Measurements from ENCODE around the gene MKRN1.
A peak's percentile ranks its signal among the peaks of the same experiment; 100 is the strongest.

The MKRN1 gene

GRCh38 chr7:140479062-140479738 lies at the start of gene MKRN1:
MKRN1 (minus strand) TSS chr7:140479505; CDS start chr7:140479344, 161 bp downstream.
- Histone ChIP-seq H3K9ac (ENCODE audit: low read depth, low read length) (peak within 1 kb of the TSS; percentile 86), H3K4me3 (ENCODE audit: low read depth, low read length) (peak within 1 kb of the TSS; percentile 78), H3K27me3 (ENCODE audit: control insufficient read depth, insufficient read depth, low read length) (no peaks in the 10 kb centered on the region), H3K27ac (ENCODE audit: low read depth, low read length) (peak within 1 kb of the TSS; percentile 99), H3K36me3 (ENCODE audit: control insufficient read depth, insufficient read depth, low read length) (no peaks in the 10 kb centered on the region), H3K9me3 (ENCODE audit: control insufficient read depth, insufficient read depth, low read length) (no peaks in the 10 kb centered on the region), H3K4me1 (ENCODE audit: control insufficient read depth, insufficient read depth, low read length) (peaks cover 25% of the 10 kb centered on the region)

- no peak overlapping the region for H3K4me3 ChIP-seq (ENCODE audit: low read depth, low read length)
- no peak overlapping the region for H3K27ac ChIP-seq (ENCODE audit: low read depth, low read length)
- no peaks in the 10 kb centered on the region for H3K9me3 ChIP-seq (ENCODE audit: control insufficient read depth, insufficient read depth, low read length)
- no peaks in the 10 kb centered on the region for H3K36me3 ChIP-seq (ENCODE audit: control insufficient read depth, insufficient read depth, low read length)
- no peak overlapping the region for H3K9ac ChIP-seq (ENCODE audit: low read depth, low read length)
- H3K4me1 ChIP-seq (ENCODE audit: control insufficient read depth, insufficient read depth, low read length): no peaks in the 10 kb centered on the region
- H3K27me3 ChIP-seq (ENCODE audit: control insufficient read depth, insufficient read depth, low read length): no peaks in the 10 kb centered on the region
Measured at GRCh38 chr7:140526787-140527664, 47.7 kb upstream of the MKRN1 start.

DNA sequence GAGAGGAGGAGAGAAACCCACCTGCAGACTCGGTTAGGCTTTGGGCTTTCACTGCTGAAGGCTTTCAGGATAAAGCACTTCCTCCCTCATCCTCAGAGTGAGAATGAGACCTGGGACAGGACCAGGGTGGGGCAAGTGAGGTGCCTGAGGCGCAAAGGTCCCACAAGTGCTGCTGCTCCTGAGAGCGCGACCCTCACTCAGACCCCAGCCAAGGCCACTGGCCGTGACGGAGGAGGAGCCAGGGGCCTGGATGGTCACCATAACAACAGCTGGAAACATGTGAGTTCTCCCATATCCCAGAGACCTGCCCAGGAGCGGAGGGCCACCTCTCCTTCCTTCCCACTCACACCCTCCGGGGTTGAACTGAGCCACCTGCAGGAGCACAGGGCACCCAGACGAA lies 46.9 kb upstream of the MKRN1 start:
- Histone ChIP-seq H3K4me3 (ENCODE audit: low read depth, low read length) (no peak overlapping the region), H3K27ac (ENCODE audit: low read depth, low read length) (no peak overlapping the region), H3K9me3 (ENCODE audit: control insufficient read depth, insufficient read depth, low read length) (no peaks in the 10 kb centered on the region), H3K4me1 (ENCODE audit: control insufficient read depth, insufficient read depth, low read length) (no peaks in the 10 kb centered on the region), H3K27me3 (ENCODE audit: control insufficient read depth, insufficient read depth, low read length) (no peaks in the 10 kb centered on the region), H3K9ac (ENCODE audit: low read depth, low read length) (no peak overlapping the region), H3K36me3 (ENCODE audit: control insufficient read depth, insufficient read depth, low read length) (no peaks in the 10 kb centered on the region)

GRCh38 chr7:140525743-140526142 lies 46.4 kb upstream of the MKRN1 start:
- Histone ChIP-seq H3K9ac (ENCODE audit: low read depth, low read length) (no peak overlapping the region), H3K27me3 (ENCODE audit: control insufficient read depth, insufficient read depth, low read length) (no peaks in the 10 kb centered on the region), H3K4me3 (ENCODE audit: low read depth, low read length) (no peak overlapping the region), H3K4me1 (ENCODE audit: control insufficient read depth, insufficient read depth, low read length) (no peaks in the 10 kb centered on the region), H3K27ac (ENCODE audit: low read depth, low read length) (no peak overlapping the region), H3K9me3 (ENCODE audit: control insufficient read depth, insufficient read depth, low read length) (no peaks in the 10 kb centered on the region), H3K36me3 (ENCODE audit: control insufficient read depth, insufficient read depth, low read length) (no peaks in the 10 kb centered on the region)

DNA sequence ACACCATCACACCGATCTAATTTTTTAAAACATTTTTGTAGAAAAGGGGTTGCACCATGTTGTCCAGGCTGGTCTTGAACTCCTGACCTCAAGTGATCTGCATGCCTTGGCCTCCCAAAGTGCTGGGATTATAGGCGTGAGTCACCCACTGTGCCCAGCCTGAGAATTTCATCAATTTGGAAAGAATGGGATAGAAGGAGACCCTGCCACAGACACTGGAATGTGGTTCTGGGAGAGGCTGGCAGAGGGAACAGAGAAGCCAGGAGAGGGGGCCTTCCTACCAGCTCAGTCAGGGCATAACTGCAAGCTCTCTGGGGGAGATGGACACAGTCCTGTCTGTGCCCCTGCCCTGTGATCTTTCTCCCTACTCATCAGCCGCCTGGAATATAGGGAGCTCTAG lies 42.1 kb upstream of the MKRN1 start:
- H3K9me3 ChIP-seq (ENCODE audit: control insufficient read depth, insufficient read depth, low read length): no peaks in the 10 kb centered on the region
- no peak overlapping the region for H3K27ac ChIP-seq (ENCODE audit: low read depth, low read length)
- no peak overlapping the region for H3K4me3 ChIP-seq (ENCODE audit: low read depth, low read length)
- no peaks in the 10 kb centered on the region for H3K36me3 ChIP-seq (ENCODE audit: control insufficient read depth, insufficient read depth, low read length)
- no peaks in the 10 kb centered on the region for H3K27me3 ChIP-seq (ENCODE audit: control insufficient read depth, insufficient read depth, low read length)
- H3K4me1 ChIP-seq (ENCODE audit: control insufficient read depth, insufficient read depth, low read length): peaks cover 8% of the 10 kb centered on the region
- H3K9ac ChIP-seq (ENCODE audit: low read depth, low read length): no peak overlapping the region

DNA sequence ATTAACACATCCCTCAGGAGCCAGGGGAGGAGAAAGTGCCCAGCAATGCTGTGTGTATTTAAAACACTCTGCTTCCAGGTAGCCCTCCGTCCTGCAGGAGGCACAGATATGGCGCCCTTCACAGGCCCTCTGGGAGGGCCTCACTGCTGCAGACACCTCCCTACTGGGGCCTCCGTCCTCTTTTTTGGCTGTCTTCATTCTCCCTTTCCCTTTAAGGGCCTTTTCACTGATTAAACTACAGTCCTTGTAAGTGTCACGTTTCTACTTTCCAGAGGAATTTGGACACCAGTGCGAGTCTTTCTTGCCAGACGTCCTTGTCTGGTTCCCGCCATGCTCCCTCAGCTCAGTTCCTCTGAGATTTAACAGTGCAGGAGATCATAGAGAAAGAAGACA lies 39.7 kb upstream of the MKRN1 start:
- Histone ChIP-seq H3K4me1 (ENCODE audit: control insufficient read depth, insufficient read depth, low read length) (peaks cover 8% of the 10 kb centered on the region), H3K4me3 (ENCODE audit: low read depth, low read length) (no peak overlapping the region), H3K27ac (ENCODE audit: low read depth, low read length) (peak overlapping the region; percentile 48), H3K9ac (ENCODE audit: low read depth, low read length) (no peak overlapping the region), H3K36me3 (ENCODE audit: control insufficient read depth, insufficient read depth, low read length) (no peaks in the 10 kb centered on the region), H3K9me3 (ENCODE audit: control insufficient read depth, insufficient read depth, low read length) (no peaks in the 10 kb centered on the region), H3K27me3 (ENCODE audit: control insufficient read depth, insufficient read depth, low read length) (no peaks in the 10 kb centered on the region)

DNA sequence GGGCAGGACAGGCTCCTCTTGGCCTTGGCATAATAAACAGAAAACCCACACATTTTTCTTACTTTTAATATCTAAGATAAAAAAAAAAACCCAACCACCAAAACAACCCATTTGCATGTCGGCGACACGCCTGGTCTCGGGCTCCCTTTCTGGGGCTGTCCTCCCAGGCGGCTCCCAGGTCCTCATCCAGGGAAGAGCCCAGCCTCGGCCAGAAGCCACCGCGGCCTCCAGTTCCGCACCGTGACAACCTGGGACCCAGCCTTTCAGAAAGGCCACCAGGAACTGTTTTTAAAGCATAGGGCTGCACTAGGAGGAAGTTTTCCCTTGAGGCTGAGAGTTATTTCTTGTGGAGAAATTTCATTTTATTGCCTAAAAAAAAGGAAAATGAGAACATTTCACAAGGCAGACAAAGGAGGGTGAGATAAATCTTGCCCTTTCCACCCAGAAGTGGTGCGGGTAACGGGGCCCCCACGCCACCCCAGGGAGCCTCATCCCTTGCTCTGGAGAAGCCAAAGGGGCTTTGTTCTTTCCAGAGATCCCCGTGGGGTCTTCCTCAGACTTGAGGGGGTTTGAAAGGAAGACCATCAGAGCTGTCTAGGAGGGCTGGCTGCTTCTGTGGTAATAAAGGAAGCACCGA lies 39.2 kb upstream of the MKRN1 start:
- Histone ChIP-seq H3K27ac (ENCODE audit: low read depth, low read length) (peak overlapping the region; percentile 48), H3K9me3 (ENCODE audit: control insufficient read depth, insufficient read depth, low read length) (no peaks in the 10 kb centered on the region), H3K27me3 (ENCODE audit: control insufficient read depth, insufficient read depth, low read length) (no peaks in the 10 kb centered on the region), H3K9ac (ENCODE audit: low read depth, low read length) (no peak overlapping the region), H3K4me1 (ENCODE audit: control insufficient read depth, insufficient read depth, low read length) (peaks cover 8% of the 10 kb centered on the region), H3K4me3 (ENCODE audit: low read depth, low read length) (no peak overlapping the region), H3K36me3 (ENCODE audit: control insufficient read depth, insufficient read depth, low read length) (no peaks in the 10 kb centered on the region)

GRCh38 chr7:140517546-140518369 lies 38.5 kb upstream of the MKRN1 start:
- no peaks in the 10 kb centered on the region for H3K27me3 ChIP-seq (ENCODE audit: control insufficient read depth, insufficient read depth, low read length)
- H3K9me3 ChIP-seq (ENCODE audit: control insufficient read depth, insufficient read depth, low read length): no peaks in the 10 kb centered on the region
- no peak overlapping the region for H3K27ac ChIP-seq (ENCODE audit: low read depth, low read length)
- no peak overlapping the region for H3K9ac ChIP-seq (ENCODE audit: low read depth, low read length)
- no peaks in the 10 kb centered on the region for H3K36me3 ChIP-seq (ENCODE audit: control insufficient read depth, insufficient read depth, low read length)
- H3K4me3 ChIP-seq (ENCODE audit: low read depth, low read length): no peak overlapping the region
- peaks cover 8% of the 10 kb centered on the region for H3K4me1 ChIP-seq (ENCODE audit: control insufficient read depth, insufficient read depth, low read length)

DNA sequence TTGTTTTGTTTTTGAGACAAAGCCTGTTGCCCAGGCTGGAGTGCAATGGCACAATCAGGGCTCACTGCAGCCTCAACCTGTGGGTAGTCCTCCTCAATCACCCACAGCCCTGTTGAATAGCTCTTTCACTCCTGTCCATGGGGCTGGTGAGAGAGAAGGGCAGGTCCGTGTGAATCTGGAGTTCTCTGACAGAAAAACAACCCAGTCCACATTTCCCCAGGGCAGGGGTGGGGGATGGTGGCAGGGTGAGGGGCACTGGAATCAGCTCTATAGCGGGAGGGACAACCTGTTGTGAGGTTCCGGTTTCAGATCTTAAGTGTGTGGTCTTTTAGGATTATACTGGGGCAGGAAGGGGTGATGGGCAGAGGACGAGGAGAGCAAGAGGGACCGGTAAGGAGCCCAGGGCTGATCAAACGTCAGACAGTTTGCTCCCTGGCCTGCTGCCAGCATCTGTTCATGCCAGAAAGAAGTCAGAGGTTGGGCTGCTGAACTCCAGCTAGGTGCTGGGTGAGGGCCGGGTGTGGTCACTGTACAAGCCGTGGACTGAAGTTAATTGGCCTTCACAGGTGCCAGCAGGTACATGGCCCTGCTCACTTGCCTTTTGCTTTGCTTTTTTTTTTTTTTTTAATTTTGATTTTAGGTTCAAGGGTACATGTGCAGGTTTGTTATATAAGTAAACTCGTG lies 33.2 kb upstream of the MKRN1 start:
- H3K4me1 ChIP-seq (ENCODE audit: control insufficient read depth, insufficient read depth, low read length): 0 out of 2 replicates have a peak, but pooled peaks cover 5% of the 10 kb centered on the region
- H3K4me3 ChIP-seq (ENCODE audit: low read depth, low read length): no peak overlapping the region
- H3K27me3 ChIP-seq (ENCODE audit: control insufficient read depth, insufficient read depth, low read length): no peaks in the 10 kb centered on the region
- no peak overlapping the region for H3K9ac ChIP-seq (ENCODE audit: low read depth, low read length)
- H3K27ac ChIP-seq (ENCODE audit: low read depth, low read length): no peak overlapping the region
- no peaks in the 10 kb centered on the region for H3K36me3 ChIP-seq (ENCODE audit: control insufficient read depth, insufficient read depth, low read length)
- no peaks in the 10 kb centered on the region for H3K9me3 ChIP-seq (ENCODE audit: control insufficient read depth, insufficient read depth, low read length)

- Histone ChIP-seq H3K27me3 (ENCODE audit: control insufficient read depth, insufficient read depth, low read length) (no peaks in the 10 kb centered on the region), H3K4me1 (ENCODE audit: control insufficient read depth, insufficient read depth, low read length) (peaks cover 17% of the 10 kb centered on the region), H3K9me3 (ENCODE audit: control insufficient read depth, insufficient read depth, low read length) (no peaks in the 10 kb centered on the region), H3K36me3 (ENCODE audit: control insufficient read depth, insufficient read depth, low read length) (no peaks in the 10 kb centered on the region), H3K27ac (ENCODE audit: low read depth, low read length) (no peak overlapping the region), H3K4me3 (ENCODE audit: low read depth, low read length) (no peak overlapping the region), H3K9ac (ENCODE audit: low read depth, low read length) (no peak overlapping the region)
Measured at GRCh38 chr7:140509789-140510188, 30.5 kb upstream of the MKRN1 start.
